Chondrocyte (in vitro differentiated cells): ENCODE data around the gene KMT2B. TPM values are rescaled to one million over a fixed set of nuclear protein-coding genes. Genes with fewer than 3 reads are reported as not detected.
A peak's percentile ranks its signal among the peaks of the same experiment; 100 is the strongest.

Source experiments
- DNase-seq: peaks from one replicate; pipeline ENCODE4 v3.0.0; 2021; ENCODE audit warnings: mixed read lengths, low spot score
- H3K27ac Mint-ChIP-seq: one replicate; pipeline ENCODE4 v1.8.0; 2021; ENCODE audit warnings: mild to moderate bottlenecking, moderate library complexity, mixed read lengths; ENCODE audit not compliant: unreplicated experiment
- H3K27me3 Mint-ChIP-seq: 2 replicates; pipeline ENCODE4 v1.8.0; 2021; ENCODE audit warnings: low read depth, mixed read lengths
- H3K36me3 Mint-ChIP-seq: 2 replicates; pipeline ENCODE4 v1.8.0; 2021; ENCODE audit warnings: low read depth, mixed read lengths
- H3K4me1 Mint-ChIP-seq: 2 replicates; pipeline ENCODE4 v1.8.0; 2021; ENCODE audit warnings: low read depth, mild to moderate bottlenecking, mixed read lengths
- H3K4me3 Mint-ChIP-seq: one replicate; pipeline ENCODE4 v1.8.0; 2021; ENCODE audit warnings: mild to moderate bottlenecking, moderate library complexity, mixed read lengths; ENCODE audit not compliant: unreplicated experiment
- H3K9me3 Mint-ChIP-seq: 2 replicates; pipeline ENCODE4 v1.8.0; 2021; ENCODE audit warnings: low read depth, mixed read lengths
- CTCF ChIP-seq: fragments of 200-600 bp; sonication (generic); IDR thresholded peaks from 2 replicates; pipeline ENCODE4 v1.5.0; 2021; ENCODE audit warnings: antibody characterized with exemption, mild to moderate bottlenecking, moderate library complexity
- total RNA-seq: library from RNA; stranded (reverse); gene quantifications from 3 replicates; pipeline ENCODE4 v1.2.1, GENCODE V29; 2021

KMT2B gene
- total RNA-seq, 1 donor from 2014 or later = 30.8 TPM

DNA sequence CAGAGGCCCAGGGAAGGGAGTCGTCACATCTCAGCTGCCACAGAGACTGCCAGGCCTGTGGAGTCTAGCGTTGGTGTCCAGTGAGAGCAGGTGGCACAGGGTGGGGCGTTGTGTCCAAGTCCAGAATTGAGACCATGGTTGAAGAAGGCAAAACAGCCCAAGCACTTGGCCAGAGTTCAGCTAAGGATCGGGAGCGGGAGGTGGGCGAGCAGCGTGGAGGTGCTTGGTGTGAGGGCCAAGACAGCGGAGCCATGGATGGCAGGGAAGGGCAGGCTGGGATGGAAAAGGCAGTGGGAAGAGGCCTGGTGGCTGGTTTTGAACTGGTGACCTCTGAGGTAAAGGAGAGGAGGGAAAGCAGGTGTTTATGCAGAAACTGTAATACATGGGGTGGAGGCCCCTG lies 16.5 kb downstream of the KMT2B start:
- DNase-seq = no peak
- Mint-ChIP-seq H3K4me3 (no peak overlapping the region), H3K36me3 (peaks cover 35% of the 10 kb centered on the region), H3K9me3 (no peaks in the 10 kb centered on the region), H3K27ac (no peak overlapping the region), H3K4me1 (no peaks in the 10 kb centered on the region), H3K27me3 (no peaks in the 10 kb centered on the region)
- no peak for TF ChIP-seq CTCF

DNA sequence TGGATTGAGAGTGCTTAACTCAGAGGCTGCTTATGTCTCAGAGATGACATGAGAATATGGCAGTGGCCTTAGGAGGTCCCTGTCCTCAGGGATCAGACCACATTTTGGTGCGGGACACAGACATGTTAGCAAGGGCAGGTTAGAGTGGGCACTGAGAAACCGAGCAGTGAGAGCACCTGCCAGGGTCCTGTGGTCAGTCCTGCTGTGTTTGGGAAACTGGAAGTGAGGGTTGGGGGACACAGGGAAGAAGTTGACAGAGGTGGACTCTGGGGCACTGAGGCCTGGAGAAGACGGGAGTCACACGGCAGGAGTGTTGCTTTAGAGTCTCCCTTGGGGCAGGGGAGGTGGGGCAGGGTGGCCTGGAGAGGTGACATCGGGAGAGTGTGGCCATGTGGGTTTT lies 17.1 kb downstream of the KMT2B start:
- no peak for TF ChIP-seq CTCF
- no peak overlapping the region for H3K4me3 Mint-ChIP-seq
- no peaks in the 10 kb centered on the region for H3K9me3 Mint-ChIP-seq
- H3K36me3 Mint-ChIP-seq = peaks cover 30% of the 10 kb centered on the region
- DNase-seq = no peak
- no peak overlapping the region for H3K27ac Mint-ChIP-seq
- no peaks in the 10 kb centered on the region for H3K4me1 Mint-ChIP-seq
- H3K27me3 Mint-ChIP-seq = no peaks in the 10 kb centered on the region

- no peak for DNase-seq
- Mint-ChIP-seq H3K4me3 (no peak overlapping the region), H3K27me3 (no peaks in the 10 kb centered on the region), H3K9me3 (no peaks in the 10 kb centered on the region), H3K4me1 (peaks cover 7% of the 10 kb centered on the region), H3K36me3 (peaks cover 19% of the 10 kb centered on the region), H3K27ac (peak overlapping the region; percentile 53)
- TF ChIP-seq CTCF = peak; percentile 41
Observed at GRCh38 chr19:35736913-35737886, 19.4 kb downstream of the KMT2B start.

DNA sequence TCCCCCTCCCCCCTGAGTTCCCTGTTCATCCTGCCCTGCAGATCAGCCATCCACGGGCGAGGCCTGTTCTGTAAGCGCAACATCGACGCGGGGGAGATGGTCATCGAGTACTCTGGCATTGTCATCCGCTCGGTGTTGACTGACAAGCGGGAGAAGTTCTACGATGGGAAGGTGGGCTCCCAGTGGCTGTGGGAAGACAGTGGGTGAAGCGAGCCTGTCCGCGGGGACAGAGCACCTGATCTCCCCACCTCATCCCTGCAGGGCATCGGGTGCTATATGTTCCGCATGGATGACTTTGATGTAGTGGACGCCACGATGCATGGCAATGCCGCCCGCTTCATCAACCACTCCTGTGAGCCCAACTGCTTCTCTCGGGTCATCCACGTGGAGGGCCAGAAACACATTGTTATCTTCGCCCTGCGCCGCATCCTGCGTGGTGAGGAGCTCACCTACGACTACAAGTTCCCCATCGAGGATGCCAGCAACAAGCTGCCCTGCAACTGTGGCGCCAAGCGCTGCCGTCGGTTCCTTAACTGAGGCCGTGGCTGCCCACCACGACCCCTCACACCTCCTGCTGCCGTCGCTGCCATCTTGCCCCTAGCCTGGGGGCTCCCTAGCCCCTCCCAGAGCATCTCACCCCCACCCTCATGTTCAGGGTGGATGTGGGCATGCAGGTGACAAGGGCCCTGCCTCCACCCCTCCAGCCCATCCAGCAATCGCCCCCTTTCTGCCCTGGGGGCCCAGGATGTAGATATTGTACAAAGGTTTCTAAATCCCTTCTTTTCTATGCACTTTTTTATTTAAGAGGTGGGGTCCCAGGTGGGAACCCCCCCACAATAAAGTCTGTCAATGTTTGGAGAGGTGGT lies 20.5 kb downstream of the KMT2B start:
- Mint-ChIP-seq H3K4me3 (no peak overlapping the region), H3K4me1 (peaks cover 9% of the 10 kb centered on the region), H3K9me3 (no peaks in the 10 kb centered on the region), H3K27ac (no peak overlapping the region), H3K27me3 (no peaks in the 10 kb centered on the region), H3K36me3 (peaks cover 19% of the 10 kb centered on the region)
- no peak for TF ChIP-seq CTCF
- DNase-seq = peak; percentile 82

- Mint-ChIP-seq H3K27me3 (no peaks in the 10 kb centered on the region), H3K9me3 (no peaks in the 10 kb centered on the region), H3K27ac (no peak overlapping the region), H3K4me1 (peaks cover 12% of the 10 kb centered on the region), H3K4me3 (no peak overlapping the region), H3K36me3 (peaks cover 19% of the 10 kb centered on the region)
- no peak for TF ChIP-seq CTCF
- no peak for DNase-seq
Observed at GRCh38 chr19:35738887-35739229, 21.1 kb downstream of the KMT2B start.
